Adrenal gland (tissue), 19 donors: ENCODE data around the gene TLCD4. TPM values are rescaled to one million over a fixed set of nuclear protein-coding genes. Genes with fewer than 3 reads are reported as not detected.

ENCODE experiments used
- DNase-seq, 7 donors: peaks; one replicate each; pipeline ENCODE4 v3.0.0-alpha.2; 2019 to 2020
- H3K27ac ChIP-seq, 5 donors: fragments of 200-600 bp; sonication (generic) in 4 of 5; 1 replicate in 3 of 5; 2 replicates in 2 of 5; pipeline versions ENCODE4 v1.5.1 to v1.8.0; 2016 to 2020; ENCODE audit warnings: mild to moderate bottlenecking in 1 of 5
- H3K27me3 ChIP-seq: fragments of 200-600 bp; 2 replicates; pipeline ENCODE4 v1.8.0; 2021
- H3K36me3 ChIP-seq, 2 donors: fragments of 200-600 bp; replicated peaks in 1 of 2; 1 replicate in 1 of 2; 2 replicates in 1 of 2; pipeline versions ENCODE4 v1.5.1 to v1.8.0; 2018 to 2022
- H3K4me1 ChIP-seq, 2 donors: fragments of 200-600 bp; replicated peaks in 1 of 2; 1 replicate in 1 of 2; 2 replicates in 1 of 2; pipeline versions ENCODE4 v1.5.1 to v1.8.0; 2018 to 2021
- H3K4me3 ChIP-seq, 4 donors: fragments of 200-600 bp; sonication (generic) in 3 of 4; one replicate each; pipeline ENCODE4 v1.5.1; 2016 to 2018
- H3K9me3 ChIP-seq, 3 donors: fragments of 200-600 bp; sonication (generic) in 1 of 3; replicated peaks in 1 of 3; 1 replicate in 2 of 3; 2 replicates in 1 of 3; pipeline versions ENCODE4 v1.5.1 to v1.8.0; 2016 to 2021
- CTCF ChIP-seq, 6 experiments: fragments of 450-650 bp in 4 of 6; fragments of 200-600 bp in 2 of 6; sonication (generic) in 1 of 6; IDR thresholded peaks; 1 replicate in 5 of 6; 2 replicates in 1 of 6; pipeline versions ENCODE4 v1.5.1 to v1.8.0; 2016 to 2021; ENCODE audit warnings: antibody characterized with exemption in 6 of 6, mild to moderate bottlenecking in 2 of 6, moderate library complexity in 1 of 6
- POLR2A ChIP-seq, 2 donors: fragments of 450-650 bp; IDR thresholded peaks; one replicate each; pipeline ENCODE4 v1.6.1; 2017; ENCODE audit warnings: antibody characterized with exemption in 2 of 2, mild to moderate bottlenecking in 2 of 2, moderate library complexity in 1 of 2
- WGBS, 4 donors: extraction: QIAGEN DNeasy Blood & Tissue Kit in 2 of 4; methylation state at CpG; one replicate each; pipeline versions ENCODE4 v1.1.5 to v1.1.7; 2013 to 2017; 5-methylcytosine and 5-hydroxymethylcytosine counted together
- intact Hi-C, 2 donors: fragments of 100-400 bp; cut with DNase I; formaldehyde crosslinking; loops; one replicate each; pipeline versions ENCODE4 v1.14.1 to v1.15.0; 2022 to 2023
- long read RNA-seq, 10 donors: library from polyadenylated mRNA in 3 of 10; unstranded in 2 of 10; stranded (forward) in 1 of 10; transcript quantifications; one replicate each; pipeline ENCODE4 v2.0.0 and lab custom pipeline, GENCODE V29; 2021 to 2026
- polyA plus RNA-seq, 3 donors: library from polyadenylated mRNA; stranded (reverse); fragments of 200-250 nt in 2 of 3; fragments of 350-450 nt in 1 of 3; fragmentation: Illumina TruSeq in 1 of 3; extraction: RNeasy Lipid Tissue Mini Kit (QIAGEN cat#74804) in 1 of 3; gene quantifications; one replicate each; pipeline ENCODE4 v1.2.3, GENCODE V29; 2013 to 2014
- total RNA-seq, 9 donors: library from RNA; depleted of rRNA in 4 of 9; stranded (reverse); fragments of >200 nt in 4 of 9; fragments of 120-200 nt in 1 of 9; fragmentation: NEBNext Ultra II Directional in 1 of 9; extraction: Animal tissue kit (Norgen Biotek cat#: 25700) in 1 of 9; gene quantifications; one replicate each; pipeline versions ENCODE4 v1.1.0 to v1.2.4, GENCODE V29; 2013 to 2023
- donor health status: healthy with polysubstance abuse.
- donor health status: Bipolar disorder and iron deficiency.
- donor health status: DM: yes; HTN: yes; CAD: no.
- donor health status: DM: no; HTN: no; CAD: no.
- donor health status: DM: no; HTN: no; CAD: no.
- donor health status: DM: yes; HTN: yes; CAD: no.

Gene TLCD4
- 10 to 100 TPM in 8 of 9 donors, 1 to 10 TPM in 1; 6.9 to 41.3 (median 20.2) TPM for total RNA-seq
- polyA plus RNA-seq = 10 to 100 TPM in 1 of 3 donors, 1 to 10 TPM in 2; 1.6 to 14.3 (median 3.3) TPM
- long read RNA-seq, donor 1, full-length matches to known transcripts = 5 of 5 reads
- long read RNA-seq, donor 1, partial matches to known transcripts = 0 of 5 reads
- long read RNA-seq, donor 1, other reads (novel, unspliced or antisense) = 0 of 5 reads
- long read RNA-seq, donor 2, full-length matches to known transcripts = 6 of 6 reads
- long read RNA-seq, donor 2, partial matches to known transcripts = 0 of 6 reads
- long read RNA-seq, donor 2, other reads (novel, unspliced or antisense) = 0 of 6 reads
- long read RNA-seq, donor 3, full-length matches to known transcripts = 5 of 5 reads
- long read RNA-seq, donor 3, partial matches to known transcripts = 0 of 5 reads
- long read RNA-seq, donor 3, other reads (novel, unspliced or antisense) = 0 of 5 reads
- long read RNA-seq, donor 4, full-length matches to known transcripts = 11 of 14 reads
- long read RNA-seq, donor 4, partial matches to known transcripts = 0 of 14 reads
- long read RNA-seq, donor 4, other reads (novel, unspliced or antisense) = 3 of 14 reads
- long read RNA-seq, donor 5, full-length matches to known transcripts = 40 of 52 reads
- long read RNA-seq, donor 5, partial matches to known transcripts = 1 of 52 reads
- long read RNA-seq, donor 5, other reads (novel, unspliced or antisense) = 11 of 52 reads
- long read RNA-seq, donor 6, full-length matches to known transcripts = 2 of 3 reads
- long read RNA-seq, donor 6, partial matches to known transcripts = 0 of 3 reads
- long read RNA-seq, donor 6, other reads (novel, unspliced or antisense) = 1 of 3 reads
- long read RNA-seq, donor 7, full-length matches to known transcripts = 2 of 2 reads
- long read RNA-seq, donor 7, partial matches to known transcripts = 0 of 2 reads
- long read RNA-seq, donor 7, other reads (novel, unspliced or antisense) = 0 of 2 reads
- long read RNA-seq, donor 8, full-length matches to known transcripts = 6 of 6 reads
- long read RNA-seq, donor 8, partial matches to known transcripts = 0 of 6 reads
- long read RNA-seq, donor 8, other reads (novel, unspliced or antisense) = 0 of 6 reads
- long read RNA-seq, donor 9, full-length matches to known transcripts = 5 of 5 reads
- long read RNA-seq, donor 9, partial matches to known transcripts = 0 of 5 reads
- long read RNA-seq, donor 9, other reads (novel, unspliced or antisense) = 0 of 5 reads
- long read RNA-seq, donor 10, full-length matches to known transcripts = 2 of 2 reads
- long read RNA-seq, donor 10, partial matches to known transcripts = 0 of 2 reads
- long read RNA-seq, donor 10, other reads (novel, unspliced or antisense) = 0 of 2 reads

DNA sequence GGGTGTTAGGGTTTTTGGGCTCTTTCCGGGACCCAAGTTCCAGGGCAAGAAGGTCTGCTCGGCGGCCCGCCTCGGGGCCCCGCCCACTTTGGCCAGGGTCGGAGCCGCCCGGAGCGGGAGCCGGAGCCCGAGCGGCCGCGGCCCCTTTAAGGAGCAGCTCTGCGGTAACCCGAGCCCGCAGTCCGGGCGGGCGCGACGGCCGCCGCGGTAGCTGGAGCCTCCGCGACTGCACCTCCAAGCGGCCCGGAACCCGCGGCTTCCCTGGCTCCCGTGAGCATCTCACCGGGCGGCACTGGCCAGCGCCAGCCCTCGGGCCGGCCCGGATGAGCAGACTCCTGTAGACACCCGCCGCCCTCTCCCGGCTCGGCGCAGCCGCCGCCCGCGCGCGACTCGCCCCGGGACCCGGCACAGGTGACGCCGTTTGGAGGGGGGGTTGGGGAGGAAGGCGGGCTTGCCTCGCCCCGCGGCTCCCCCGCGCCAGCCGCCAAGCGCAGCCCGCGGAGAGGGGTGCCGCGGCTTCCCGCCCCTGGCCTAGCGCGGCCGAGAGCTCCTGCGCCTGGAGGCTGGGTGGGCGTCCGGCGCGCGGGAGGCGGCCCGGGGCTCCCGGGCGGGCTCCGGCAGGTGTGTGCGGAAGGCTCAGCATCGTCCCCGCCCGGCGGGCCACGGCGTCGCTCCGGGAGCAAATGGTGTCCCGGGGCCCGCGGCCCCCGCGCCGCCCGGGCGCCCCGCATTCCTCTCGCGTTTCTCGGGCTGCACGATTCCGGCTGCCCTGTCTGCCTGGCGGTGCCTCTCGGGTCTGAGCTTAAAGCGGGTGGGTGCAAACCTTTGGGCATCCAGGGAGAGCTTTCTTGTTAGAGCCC lies at the start of gene TLCD4:
TSS of gene TLCD4 (plus strand) at position 149 of the 860 bp plus-strand sequence. CDS start 26,547 bp downstream, outside the sequence.
- Histone ChIP-seq H3K9me3 (no peaks in the 10 kb centered on the region), H3K4me3 (peak within 1 kb of the TSS; percentile 62 to 99 (median 72)), H3K4me1 (peaks cover 0 to 4% of the 10 kb centered on the region in 2 donors), H3K27ac (peak within 1 kb of the TSS in 4 of 5 donors; percentile 36 to 91 (median 76)), H3K36me3 (no peaks in the 10 kb centered on the region), H3K27me3 (no peaks in the 10 kb centered on the region)
- intact Hi-C loops = no loop called here
- 0 to 1% (median 0%) methylated on average over 1 to 108 of the region's 108 CpGs for WGBS, 4 donors
- TF ChIP-seq POLR2A (IDR thresholded peaks at IDR 0.05) (peak; percentile 56 to 80), CTCF (IDR thresholded peaks at IDR 0.05) (no peak)
- peak; percentile 61 to 74 (median 71) for DNase-seq

DNA sequence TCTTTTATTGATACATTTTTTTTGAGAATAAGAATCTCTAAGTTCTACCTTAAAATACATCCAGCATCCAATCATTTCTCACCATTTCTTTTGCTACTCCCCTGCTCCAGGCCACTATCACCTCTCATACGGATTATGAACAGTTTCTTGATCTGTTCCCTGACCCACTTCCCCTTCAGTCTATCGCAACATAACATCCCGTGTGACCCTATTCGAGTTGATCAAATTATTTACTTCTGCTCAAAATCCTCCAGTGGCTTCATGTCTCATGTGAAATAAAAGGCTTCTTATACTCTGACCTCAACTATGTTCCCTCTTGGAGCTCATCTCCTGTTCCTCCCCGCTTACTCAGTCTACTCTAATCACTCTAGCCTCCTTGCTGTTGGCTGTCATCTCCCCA lies 49.6 kb upstream of the TLCD4 start:
- Histone ChIP-seq H3K9me3 (no peaks in the 10 kb centered on the region), H3K27me3 (no peaks in the 10 kb centered on the region), H3K4me1 (peaks cover 13 to 31% of the 10 kb centered on the region in 2 donors), H3K27ac (peak overlapping the region in 4 of 5 donors; percentile 56 to 67 (median 65)), H3K4me3 (no peak overlapping the region), H3K36me3 (no peaks in the 10 kb centered on the region)
- no peak for DNase-seq
- intact Hi-C loops = no loop called here
- TF ChIP-seq CTCF (IDR thresholded peaks at IDR 0.05) (no peak), POLR2A (IDR thresholded peaks at IDR 0.05) (no peak)
- WGBS, 4 donors = 34 to 58% (median 48%) methylated on average over 5 of the region's 5 CpGs

- 77 to 88% (median 84%) methylated on average over 6 of the region's 6 CpGs for WGBS, 4 donors
Measured at GRCh38 chr1:95068956-95069709, 48.0 kb upstream of the TLCD4 start.

More at GRCh38 chr1:95068956-95069709, 48.0 kb upstream of the TLCD4 start:
- Histone ChIP-seq H3K27ac (peak overlapping the region in 3 of 5 donors; percentile 4 to 64 (median 4)), H3K27me3 (no peaks in the 10 kb centered on the region), H3K4me3 (no peak overlapping the region), H3K4me1 (peaks cover 13 to 31% of the 10 kb centered on the region in 2 donors), H3K9me3 (no peaks in the 10 kb centered on the region), H3K36me3 (no peaks in the 10 kb centered on the region)
- intact Hi-C loops = no loop called here
- TF ChIP-seq POLR2A (IDR thresholded peaks at IDR 0.05) = no peak
- no peak for TF ChIP-seq CTCF (IDR thresholded peaks at IDR 0.05)
- no peak for DNase-seq
